WERI-Rb-1 (cell line): ENCODE data around the gene KBTBD7.
"Not testable (repeated sequence)": the region's sequence is repeated elsewhere in the genome, so short reads cannot be mapped to it uniquely, and the experiment has no call there.

Experiments used
- DNase-seq: peaks from one replicate; pipeline ENCODE4 v3.0.0-alpha.2; 2020
- H3K27ac ChIP-seq: fragments of 250-450 bp; sonication (Bioruptor Pico); 2 replicates; pipeline ENCODE4 v1.5.1; 2020; ENCODE audit warnings: mild to moderate bottlenecking, moderate library complexity
- H3K27me3 ChIP-seq: fragments of 250-450 bp; sonication (Bioruptor Pico); 2 replicates; pipeline ENCODE4 v1.5.1; 2021; ENCODE audit warnings: mild to moderate bottlenecking, low read depth, moderate library complexity; ENCODE audit not compliant: insufficient read depth, severe bottlenecking
- H3K36me3 ChIP-seq: fragments of 250-450 bp; sonication (Bioruptor Pico); 2 replicates; pipeline ENCODE4 v1.5.1; 2020; ENCODE audit warnings: mild to moderate bottlenecking, moderate library complexity
- H3K4me3 ChIP-seq: 2 replicates; pipeline ENCODE4 v1.5.1; 2011; ENCODE audit warnings: low read depth, mild to moderate bottlenecking, control low read depth, low read length
- H3K9me3 ChIP-seq: fragments of 250-450 bp; sonication (Bioruptor Pico); 2 replicates; pipeline ENCODE4 v1.5.1; 2021; ENCODE audit warnings: mild to moderate bottlenecking, moderate library complexity; ENCODE audit not compliant: severe bottlenecking
- CTCF ChIP-seq: IDR thresholded peaks from 2 replicates; pipeline ENCODE4 v1.5.1; 2011; ENCODE audit warnings: low read depth, mild to moderate bottlenecking, control low read depth, inconsistent platforms, low read length

Gene KBTBD7

GRCh38 chr13:41178040-41178439, 16.3 kb downstream of the KBTBD7 start:
- H3K27ac ChIP-seq = no peak overlapping the region
- H3K27me3 ChIP-seq = no peaks in the 10 kb centered on the region
- TF ChIP-seq CTCF = no peak
- no peak overlapping the region for H3K4me3 ChIP-seq
- no peak for DNase-seq
- H3K36me3 ChIP-seq = no peaks in the 10 kb centered on the region
- no peaks in the 10 kb centered on the region for H3K9me3 ChIP-seq

- no peak overlapping the region for H3K4me3 ChIP-seq
Measured at GRCh38 chr13:41177616-41178015, 16.8 kb downstream of the KBTBD7 start.

GRCh38 chr13:41175576-41175975, 18.8 kb downstream of the KBTBD7 start:
- H3K36me3 ChIP-seq, H3K27me3 ChIP-seq, DNase-seq, H3K4me3 ChIP-seq, H3K9me3 ChIP-seq, H3K27ac ChIP-seq: not testable (repeated sequence)

More at GRCh38 chr13:41177616-41178015, 16.8 kb downstream of the KBTBD7 start:
- Histone ChIP-seq H3K27me3 (no peaks in the 10 kb centered on the region), H3K9me3 (no peaks in the 10 kb centered on the region), H3K36me3 (no peaks in the 10 kb centered on the region), H3K27ac (no peak overlapping the region)
- DNase-seq = no peak
- TF ChIP-seq CTCF = no peak

- no peaks in the 10 kb centered on the region for H3K36me3 ChIP-seq
- no peak overlapping the region for H3K27ac ChIP-seq
- no peak overlapping the region for H3K4me3 ChIP-seq
- H3K9me3 ChIP-seq = no peaks in the 10 kb centered on the region
- no peak for TF ChIP-seq CTCF
- no peak for DNase-seq
- no peaks in the 10 kb centered on the region for H3K27me3 ChIP-seq
Measured at GRCh38 chr13:41162151-41162550, 32.2 kb downstream of the KBTBD7 start.

- Histone ChIP-seq H3K27me3 (no peaks in the 10 kb centered on the region), H3K36me3 (no peaks in the 10 kb centered on the region), H3K4me3 (no peak overlapping the region), H3K27ac (no peak overlapping the region), H3K9me3 (no peaks in the 10 kb centered on the region)
- TF ChIP-seq CTCF = no peak
- no peak for DNase-seq
Measured at GRCh38 chr13:41159174-41159573, 35.2 kb downstream of the KBTBD7 start.

- Histone ChIP-seq H3K27ac (no peak overlapping the region), H3K4me3 (no peak overlapping the region), H3K36me3 (no peaks in the 10 kb centered on the region), H3K27me3 (no peaks in the 10 kb centered on the region), H3K9me3 (no peaks in the 10 kb centered on the region)
- no peak for DNase-seq
- no peak for TF ChIP-seq CTCF
Measured at GRCh38 chr13:41157048-41157717, 37.2 kb downstream of the KBTBD7 start.
